GM12892 (cell line): ENCODE measurements around the gene NACC2.

ENCODE experiments used
- POLR2A ChIP-seq: IDR thresholded peaks from 2 replicates; pipeline ENCODE4 v1.6.1; 2011; ENCODE audit warnings: low read depth, low read length, control low read depth
- POLR2AphosphoS5 ChIP-seq: IDR thresholded peaks from 2 replicates; pipeline ENCODE4 v1.6.1; 2011; ENCODE audit warnings: low read depth, low read length, control low read depth
- TAF1 ChIP-seq: IDR thresholded peaks from 2 replicates; pipeline ENCODE4 v1.6.1; 2011; ENCODE audit warnings: low read depth, mild to moderate bottlenecking, control low read depth, low read length, borderline replicate concordance

DNA sequence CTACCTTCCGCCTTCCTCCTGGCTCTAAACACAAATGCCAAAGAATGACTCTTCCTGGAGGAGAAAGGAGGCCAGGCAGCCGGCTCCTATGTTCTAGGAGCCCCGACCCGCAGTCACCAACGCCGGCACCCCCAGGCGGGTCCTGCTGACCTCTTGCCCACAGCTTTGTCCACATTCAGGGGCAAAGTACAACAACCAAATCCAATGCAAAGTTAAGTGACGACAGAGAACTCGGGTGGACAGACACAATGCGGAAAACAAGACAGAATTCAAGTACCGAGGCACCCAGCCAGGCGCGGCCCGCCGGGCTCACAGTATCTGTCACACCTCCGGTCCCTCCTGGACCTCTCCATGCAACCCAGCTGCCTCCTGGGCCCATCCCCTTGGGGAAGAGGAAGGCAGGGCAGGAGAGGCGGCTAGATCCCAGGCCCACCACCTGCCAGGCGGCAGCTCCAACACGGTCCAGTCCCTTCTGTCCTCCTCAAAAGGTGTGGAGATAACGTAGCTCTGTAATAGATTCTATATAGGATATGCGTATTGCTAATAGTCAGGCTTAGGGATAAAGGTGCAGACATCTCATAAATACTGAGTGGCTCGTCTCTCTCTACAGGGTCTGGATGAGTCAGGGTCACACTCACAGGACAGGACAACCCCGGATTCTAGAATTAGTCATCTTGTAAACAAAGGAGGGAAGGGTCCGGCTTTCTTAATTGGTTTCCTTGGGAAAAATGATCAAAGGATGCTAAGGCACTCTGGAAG, 87.0 kb downstream of the NACC2 start:
- TF ChIP-seq POLR2AphosphoS5 (no peak), POLR2A (no peak), TAF1 (no peak)
